COR-L47 (cell line): ENCODE measurements around the gene DAAM2.

Experiments used
- DNase-seq: peaks from one replicate; lab custom pipeline; 2025; lab: John Stamatoyannopoulos, UW

DAAM2 gene

GRCh38 chr6:39848171-39848570 lies 56.0 kb downstream of the DAAM2 start:
- DNase-seq, result no peak

- DNase-seq, result no peak
Observed at GRCh38 chr6:39849228-39849627, 57.1 kb downstream of the DAAM2 start.

- no peak for DNase-seq
Observed at GRCh38 chr6:39849764-39850163, 57.6 kb downstream of the DAAM2 start.

- peak; percentile 5 for DNase-seq
Observed at GRCh38 chr6:39850736-39851297, 58.6 kb downstream of the DAAM2 start.

- DNase-seq, result no peak
Observed at GRCh38 chr6:39851331-39851730, 59.2 kb downstream of the DAAM2 start.

GRCh38 chr6:39852324-39852723 lies 60.1 kb downstream of the DAAM2 start:
- DNase-seq, result no peak

- DNase-seq, result no peak
Observed at GRCh38 chr6:39853604-39854003, 61.4 kb downstream of the DAAM2 start.

GRCh38 chr6:39855356-39855995 lies 63.3 kb downstream of the DAAM2 start:
- DNase-seq, result no peak

- no peak for DNase-seq
Observed at GRCh38 chr6:39859025-39859424, 66.8 kb downstream of the DAAM2 start.

GRCh38 chr6:39861663-39862062 lies 69.5 kb downstream of the DAAM2 start:
- no peak for DNase-seq

- DNase-seq, result peak; percentile 5
Observed at GRCh38 chr6:39865011-39865888, 73.1 kb downstream of the DAAM2 start.

GRCh38 chr6:39867592-39867991 lies 75.4 kb downstream of the DAAM2 start:
- no peak for DNase-seq

GRCh38 chr6:39870950-39871349 lies 78.8 kb downstream of the DAAM2 start:
- DNase-seq, result no peak

GRCh38 chr6:39873439-39873838 lies 81.3 kb downstream of the DAAM2 start:
- no peak for DNase-seq

- no peak for DNase-seq
Observed at GRCh38 chr6:39876111-39876510, 83.9 kb downstream of the DAAM2 start.

GRCh38 chr6:39876826-39877225 lies 84.7 kb downstream of the DAAM2 start:
- no peak for DNase-seq

GRCh38 chr6:39879535-39879934 lies 87.4 kb downstream of the DAAM2 start:
- no peak for DNase-seq

- DNase-seq, result no peak
Observed at GRCh38 chr6:39880594-39880993, 88.4 kb downstream of the DAAM2 start.

GRCh38 chr6:39881851-39882530 lies 89.8 kb downstream of the DAAM2 start:
- DNase-seq, result no peak

- no peak for DNase-seq
Observed at GRCh38 chr6:39882531-39882899, 90.3 kb downstream of the DAAM2 start.

- no peak for DNase-seq
Observed at GRCh38 chr6:39884696-39885095, 92.5 kb downstream of the DAAM2 start.

- no peak for DNase-seq
Observed at GRCh38 chr6:39885691-39886090, 93.5 kb downstream of the DAAM2 start.

- DNase-seq, result no peak
Observed at GRCh38 chr6:39886871-39887270, 94.7 kb downstream of the DAAM2 start.
